Hepatocyte (in vitro differentiated cells): ENCODE measurements around the gene RHEBL1.

ENCODE experiments used
- CTCF ChIP-seq: fragments of 200-600 bp; sonication (generic); IDR thresholded peaks from 2 replicates; pipeline ENCODE4 v1.5.1; 2016; ENCODE audit warnings: antibody characterized with exemption, mild to moderate bottlenecking; ENCODE audit not compliant: poor library complexity
- EZH2 ChIP-seq: fragments of 200-600 bp; sonication (generic); IDR thresholded peaks from 2 replicates; pipeline ENCODE4 v1.6.1; 2016; ENCODE audit warnings: antibody characterized with exemption, mild to moderate bottlenecking, borderline replicate concordance

- TF ChIP-seq CTCF = no peak
- TF ChIP-seq EZH2 = no peak
Observed at GRCh38 chr12:49026101-49026500, 43.7 kb downstream of the RHEBL1 start.
